HUES48 (cell line): ENCODE results near the gene XRCC5.
"Not testable (repeated sequence)": the region's sequence is repeated elsewhere in the genome, so short reads cannot be mapped to it uniquely, and the experiment has no call there.

ENCODE experiments used
- H3K27ac ChIP-seq: one replicate; pipeline ENCODE4 v1.7.0; 2013; ENCODE audit warnings: low read depth, low read length, inconsistent platforms
- H3K27me3 ChIP-seq: 2 replicates; pipeline ENCODE4 v1.6.1; 2013; ENCODE audit warnings: mild to moderate bottlenecking, low read length; ENCODE audit not compliant: control insufficient read depth, insufficient read depth
- H3K36me3 ChIP-seq: 2 replicates; pipeline ENCODE4 v1.6.1; 2013; ENCODE audit warnings: low read length; ENCODE audit not compliant: control insufficient read depth, insufficient read depth
- H3K4me1 ChIP-seq: 2 replicates; pipeline ENCODE4 v1.6.1; 2013; ENCODE audit warnings: mild to moderate bottlenecking, low read length; ENCODE audit not compliant: control insufficient read depth, insufficient read depth
- H3K4me3 ChIP-seq: 2 replicates; pipeline ENCODE4 v1.5.1; 2013; ENCODE audit warnings: mild to moderate bottlenecking, low read depth, low read length
- H3K9ac ChIP-seq: 2 replicates; pipeline ENCODE4 v1.6.1; 2013; ENCODE audit warnings: mild to moderate bottlenecking, low read depth, low read length, moderate library complexity
- H3K9me3 ChIP-seq: 2 replicates; pipeline ENCODE4 v1.6.1; 2013; ENCODE audit warnings: low read length; ENCODE audit not compliant: control insufficient read depth, insufficient read depth

The XRCC5 gene

DNA sequence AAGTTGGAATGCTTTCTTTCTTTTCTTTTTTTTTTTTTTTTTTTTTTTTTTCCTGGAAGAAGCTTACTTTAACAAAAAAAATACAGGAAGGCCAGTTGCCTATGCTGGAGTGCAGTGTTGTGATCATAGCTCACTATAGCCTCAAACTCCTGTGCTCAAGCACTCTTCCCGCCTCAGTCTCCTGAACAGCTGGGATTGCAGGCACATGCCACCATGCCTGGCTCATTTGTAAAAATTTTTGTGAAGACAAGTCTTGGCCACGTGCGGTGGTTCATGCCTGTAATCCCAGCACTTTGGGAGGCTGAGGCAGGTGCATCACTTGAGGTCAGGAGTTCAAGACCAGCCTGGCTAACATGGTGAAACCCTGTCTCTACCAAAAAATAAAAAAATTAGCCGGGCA is 32.4 kb downstream of the XRCC5 start:
- H3K36me3 ChIP-seq: peaks cover 99% of the 10 kb centered on the region
- not testable (repeated sequence) for H3K27ac ChIP-seq, H3K4me3 ChIP-seq, H3K9ac ChIP-seq, H3K27me3 ChIP-seq, H3K9me3 ChIP-seq, H3K4me1 ChIP-seq

GRCh38 chr2:216142540-216142939 is 33.4 kb downstream of the XRCC5 start:
- no peak overlapping the region for H3K27ac ChIP-seq

DNA sequence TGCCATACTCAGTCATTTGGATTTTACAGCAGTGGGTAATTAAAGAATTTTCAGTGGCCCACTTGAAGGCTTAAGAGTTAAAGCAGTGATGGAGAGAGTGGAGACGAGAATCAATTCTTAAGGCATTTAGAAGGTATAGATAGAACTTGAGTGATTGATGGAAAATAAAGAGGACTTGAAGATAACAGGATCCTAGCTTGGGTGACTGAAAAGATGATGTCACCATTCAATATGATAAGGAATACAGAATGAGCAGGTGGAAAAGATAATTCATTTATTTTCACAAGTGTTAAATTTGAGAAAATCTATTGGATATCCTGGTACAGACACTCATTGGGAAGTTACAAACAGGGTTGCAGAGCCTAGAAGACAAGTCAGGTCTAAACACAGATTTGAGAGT is 35.2 kb downstream of the XRCC5 start:
- peaks cover 10% of the 10 kb centered on the region; the same call in 1 of the 2 replicates for H3K4me1 ChIP-seq
- no peak overlapping the region for H3K9ac ChIP-seq
- H3K36me3 ChIP-seq: peaks cover 99% of the 10 kb centered on the region
- H3K27ac ChIP-seq: no peak overlapping the region
- no peaks in the 10 kb centered on the region for H3K27me3 ChIP-seq
- H3K4me3 ChIP-seq: no peak overlapping the region
- no peaks in the 10 kb centered on the region for H3K9me3 ChIP-seq

More at GRCh38 chr2:216142540-216142939, 33.4 kb downstream of the XRCC5 start:
- Histone ChIP-seq H3K9ac (no peak overlapping the region), H3K4me1 (peaks cover 10% of the 10 kb centered on the region; the same call in 1 of the 2 replicates), H3K4me3 (no peak overlapping the region), H3K36me3 (peaks cover 99% of the 10 kb centered on the region), H3K9me3 (no peaks in the 10 kb centered on the region), H3K27me3 (no peaks in the 10 kb centered on the region)

- peaks cover 99% of the 10 kb centered on the region for H3K36me3 ChIP-seq
- H3K27me3 ChIP-seq: no peaks in the 10 kb centered on the region
- peaks cover 10% of the 10 kb centered on the region; the same call in 1 of the 2 replicates for H3K4me1 ChIP-seq
- no peak overlapping the region for H3K9ac ChIP-seq
- no peak overlapping the region for H3K27ac ChIP-seq
- no peaks in the 10 kb centered on the region for H3K9me3 ChIP-seq
- H3K4me3 ChIP-seq: no peak overlapping the region
Measured at GRCh38 chr2:216144857-216145256, 35.7 kb downstream of the XRCC5 start.

- Histone ChIP-seq H3K27ac (no peak overlapping the region), H3K36me3 (peaks cover 99% of the 10 kb centered on the region), H3K4me3 (no peak overlapping the region), H3K9ac (no peak overlapping the region), H3K4me1 (peaks cover 10% of the 10 kb centered on the region; the same call in 1 of the 2 replicates), H3K27me3 (no peaks in the 10 kb centered on the region), H3K9me3 (no peaks in the 10 kb centered on the region)
Measured at GRCh38 chr2:216146573-216146972, 37.4 kb downstream of the XRCC5 start.

DNA sequence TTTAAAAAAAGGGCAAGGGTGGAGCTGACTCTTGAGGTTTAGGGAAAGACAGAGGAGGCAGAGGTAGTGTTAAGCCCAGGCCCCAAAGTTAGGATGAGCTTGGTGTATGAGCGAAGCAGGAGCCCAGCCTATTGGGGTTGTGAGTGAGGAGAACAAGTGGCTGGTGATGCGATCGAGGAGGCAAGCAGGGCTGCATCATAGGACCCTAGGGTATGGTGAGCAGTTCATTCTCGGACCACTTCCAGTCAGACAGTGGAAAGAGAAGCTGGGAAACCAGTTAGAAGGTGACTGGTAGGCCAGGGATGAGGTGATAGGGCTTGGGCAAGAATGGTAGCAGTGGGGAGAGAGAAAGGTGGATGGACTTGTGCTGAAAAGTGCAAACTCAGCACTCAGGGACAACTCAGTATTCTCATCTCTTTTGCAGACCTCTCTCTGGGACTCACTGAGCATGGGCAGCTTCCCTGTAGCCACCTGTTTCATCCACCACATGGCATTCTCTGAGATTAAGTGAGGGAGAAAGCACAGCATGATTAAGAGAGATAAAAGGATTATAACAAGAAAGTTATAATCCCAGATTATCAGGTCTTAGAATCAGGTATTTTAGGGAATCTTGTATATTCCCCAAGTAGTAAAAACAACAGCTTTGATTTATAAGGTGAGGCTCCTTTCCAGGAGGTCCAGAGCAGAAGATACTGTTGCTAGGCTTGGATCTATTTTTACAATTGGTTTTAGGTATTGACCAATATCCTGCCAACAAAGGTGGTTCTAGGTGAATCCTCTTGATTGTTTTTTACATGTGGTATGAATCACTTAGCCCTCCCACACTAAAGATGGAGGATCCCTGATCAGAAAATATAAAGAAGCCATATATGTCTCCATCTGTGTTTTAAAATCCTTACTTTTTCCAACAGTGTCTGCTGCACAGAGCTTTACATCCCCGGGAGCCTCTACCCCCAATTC is 38.3 kb downstream of the XRCC5 start:
- Histone ChIP-seq H3K4me1 (peaks cover 10% of the 10 kb centered on the region; the same call in 1 of the 2 replicates), H3K9ac (no peak overlapping the region), H3K9me3 (no peaks in the 10 kb centered on the region), H3K4me3 (no peak overlapping the region), H3K27ac (peak overlapping the region; percentile 14), H3K27me3 (no peaks in the 10 kb centered on the region), H3K36me3 (peaks cover 99% of the 10 kb centered on the region)

GRCh38 chr2:216148983-216149382 is 39.8 kb downstream of the XRCC5 start:
- H3K9ac ChIP-seq: no peak overlapping the region
- H3K27ac ChIP-seq: no peak overlapping the region
- H3K9me3 ChIP-seq: no peaks in the 10 kb centered on the region
- H3K4me1 ChIP-seq: peaks cover 10% of the 10 kb centered on the region; the same call in 1 of the 2 replicates
- H3K4me3 ChIP-seq: no peak overlapping the region
- H3K27me3 ChIP-seq: no peaks in the 10 kb centered on the region
- H3K36me3 ChIP-seq: peaks cover 100% of the 10 kb centered on the region

DNA sequence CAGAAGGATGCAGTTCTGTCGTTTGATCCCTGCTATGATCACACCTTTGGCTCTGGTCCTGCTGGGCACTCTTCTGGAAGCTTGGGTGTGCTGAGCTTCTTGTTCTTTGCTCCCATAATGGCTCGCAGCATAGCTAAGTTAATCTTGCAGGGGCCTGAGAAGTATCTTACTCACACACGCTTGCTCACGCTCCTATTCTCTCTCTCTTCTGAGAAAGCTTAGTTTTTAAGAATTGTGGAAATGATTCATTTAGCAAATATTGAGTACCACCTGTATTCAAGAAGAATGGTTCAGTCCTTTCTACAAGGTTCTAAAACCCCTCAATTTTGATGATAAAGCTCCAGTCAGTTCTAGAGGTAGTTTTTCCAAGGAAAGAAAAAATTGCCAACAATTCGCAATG is 40.6 kb downstream of the XRCC5 start:
- Histone ChIP-seq H3K4me1 (peaks cover 10% of the 10 kb centered on the region; the same call in 1 of the 2 replicates), H3K4me3 (no peak overlapping the region), H3K27me3 (no peaks in the 10 kb centered on the region), H3K9ac (no peak overlapping the region), H3K9me3 (no peaks in the 10 kb centered on the region), H3K27ac (peak overlapping the region; percentile 14), H3K36me3 (peaks cover 100% of the 10 kb centered on the region)

DNA sequence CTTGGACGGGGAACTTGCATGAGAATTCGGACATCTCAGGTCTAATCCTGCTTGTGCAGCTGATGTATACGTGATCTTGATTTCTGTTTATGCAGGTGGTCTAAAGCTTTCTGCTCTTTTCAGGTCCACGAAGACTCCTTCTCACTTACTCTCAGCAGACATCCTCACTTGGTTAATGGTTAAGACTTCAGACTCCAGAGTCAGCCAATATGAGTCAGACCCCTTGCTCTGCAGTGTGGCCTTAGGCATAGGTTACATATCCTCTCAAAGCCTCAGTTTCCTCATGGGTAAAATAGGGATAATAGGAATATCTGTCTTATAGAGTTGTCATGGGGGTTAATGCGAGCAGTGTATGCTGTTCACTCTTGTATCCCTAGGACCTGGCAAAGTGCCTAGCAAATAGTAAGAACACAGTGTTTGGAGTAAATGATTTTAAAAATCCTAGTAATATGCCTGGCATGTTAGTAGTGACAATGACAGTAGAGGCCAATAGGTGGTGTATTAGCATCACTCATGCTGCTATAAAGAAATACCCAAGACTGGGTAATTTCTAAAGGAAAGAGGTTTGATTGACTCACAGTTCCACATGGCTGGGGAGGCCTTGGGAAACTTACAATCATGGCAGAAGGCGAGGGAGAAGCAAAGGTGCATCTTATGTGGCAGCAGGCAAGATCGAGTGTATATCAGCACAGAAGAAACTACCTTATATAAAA is 42.3 kb downstream of the XRCC5 start:
- Histone ChIP-seq H3K4me3 (no peak overlapping the region), H3K27ac (no peak overlapping the region), H3K9me3 (no peaks in the 10 kb centered on the region), H3K9ac (no peak overlapping the region), H3K36me3 (peaks cover 100% of the 10 kb centered on the region), H3K27me3 (no peaks in the 10 kb centered on the region), H3K4me1 (0 out of 2 replicates have a peak, but pooled peaks cover 3% of the 10 kb centered on the region)

DNA sequence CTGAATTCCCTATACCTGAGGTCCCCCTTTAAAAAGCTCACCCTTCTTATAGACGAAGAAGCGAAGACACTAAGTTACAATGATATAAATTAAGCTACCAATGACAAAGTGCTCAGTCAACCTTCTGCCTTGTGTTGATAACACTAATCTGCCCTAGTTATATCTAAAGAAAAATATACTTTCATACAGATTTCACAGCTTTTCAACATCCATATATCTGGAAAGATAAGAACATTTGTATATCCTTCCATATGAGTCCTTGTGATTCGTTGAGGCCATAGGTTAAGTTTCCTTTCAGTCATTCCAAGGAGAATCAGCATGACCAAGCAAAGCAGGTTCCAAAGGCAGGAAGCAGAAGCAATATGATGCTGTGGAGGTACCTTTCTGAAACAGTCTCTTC is 46.8 kb downstream of the XRCC5 start:
- H3K36me3 ChIP-seq: peaks cover 99% of the 10 kb centered on the region

GRCh38 chr2:216156822-216157221 is 47.7 kb downstream of the XRCC5 start:
- H3K36me3 ChIP-seq: peaks cover 99% of the 10 kb centered on the region
- no peak overlapping the region for H3K27ac ChIP-seq
- no peaks in the 10 kb centered on the region for H3K27me3 ChIP-seq
- no peak overlapping the region for H3K4me3 ChIP-seq
- no peak overlapping the region for H3K9ac ChIP-seq
- H3K4me1 ChIP-seq: no peaks in the 10 kb centered on the region
- H3K9me3 ChIP-seq: no peaks in the 10 kb centered on the region

More for the DNA sequence above, 46.8 kb downstream of the XRCC5 start:
- no peak overlapping the region for H3K9ac ChIP-seq
- no peaks in the 10 kb centered on the region for H3K4me1 ChIP-seq
- no peak overlapping the region for H3K27ac ChIP-seq
- H3K4me3 ChIP-seq: no peak overlapping the region
- no peaks in the 10 kb centered on the region for H3K27me3 ChIP-seq
- H3K9me3 ChIP-seq: no peaks in the 10 kb centered on the region
